HG03175 (cell line): ENCODE data around the gene RELT.

Source experiments
- ATAC-seq: cut with Tn5 transposase; IDR thresholded peaks from one replicate; pipeline ENCODE4 v1.9.1; 2021; ENCODE audit warnings: mild to moderate bottlenecking, moderate library complexity; ENCODE audit not compliant: unreplicated experiment

RELT gene

GRCh38 chr11:73374151-73374550, 2.0 kb upstream of the RELT start:
- ATAC-seq = no peak

GRCh38 chr11:73375830-73376159, 404 bp upstream of the RELT start:
- no peak for ATAC-seq

GRCh38 chr11:73376803-73377629, 817 bp downstream of the RELT start:
- ATAC-seq = peak; percentile 30

- no peak for ATAC-seq
Observed at GRCh38 chr11:73379189-73379880, 3.1 kb downstream of the RELT start.

GRCh38 chr11:73380331-73380730, 4.1 kb downstream of the RELT start:
- ATAC-seq = no peak

GRCh38 chr11:73380897-73381410, 4.8 kb downstream of the RELT start:
- ATAC-seq = no peak

- no peak for ATAC-seq
Observed at GRCh38 chr11:73381589-73381988, 5.4 kb downstream of the RELT start.

- ATAC-seq = no peak
Observed at GRCh38 chr11:73382183-73382582, 6.0 kb downstream of the RELT start.

GRCh38 chr11:73382747-73383146, 6.5 kb downstream of the RELT start:
- no peak for ATAC-seq

- no peak for ATAC-seq
Observed at GRCh38 chr11:73383249-73384124, 7.3 kb downstream of the RELT start.

- ATAC-seq = no peak
Observed at GRCh38 chr11:73384125-73384441, 7.9 kb downstream of the RELT start.

- ATAC-seq = no peak
Observed at GRCh38 chr11:73384531-73384871, 8.3 kb downstream of the RELT start.

- peak; percentile 49 for ATAC-seq
Observed at GRCh38 chr11:73384872-73385689, 8.9 kb downstream of the RELT start.

GRCh38 chr11:73386016-73386415, 9.8 kb downstream of the RELT start:
- no peak for ATAC-seq

- ATAC-seq = no peak
Observed at GRCh38 chr11:73386546-73386945, 10.3 kb downstream of the RELT start.

GRCh38 chr11:73387594-73388264, 11.5 kb downstream of the RELT start:
- no peak for ATAC-seq

- no peak for ATAC-seq
Observed at GRCh38 chr11:73388265-73389133, 12.3 kb downstream of the RELT start.

GRCh38 chr11:73389134-73389525, 12.9 kb downstream of the RELT start:
- ATAC-seq = no peak

- no peak for ATAC-seq
Observed at GRCh38 chr11:73389916-73390315, 13.7 kb downstream of the RELT start.
